CD14-positive monocyte (primary cell): ENCODE measurements around the gene MRGPRE. TPM values are rescaled to one million over a fixed set of nuclear protein-coding genes. Genes with fewer than 3 reads are reported as not detected.

Source experiments
- DNase-seq, 3 donors: peaks; one replicate each; pipeline ENCODE4 v3.0.0-alpha.2; 2011 to 2022
- H2AFZ ChIP-seq: 2 replicates; pipeline ENCODE4 v1.6.0; 2012; ENCODE audit warnings: mild to moderate bottlenecking, low read depth, low read length, inconsistent platforms; ENCODE audit not compliant: insufficient read depth, poor library complexity, severe bottlenecking
- H3K27ac ChIP-seq, 2 donors: 1 replicate in 1 of 2; 2 replicates in 1 of 2; pipeline ENCODE4 v1.5.1; 2012 to 2013; ENCODE audit warnings: low read length in 2 of 2, control low read depth in 1 of 2, inconsistent platforms in 1 of 2, low read depth in 1 of 2, mild to moderate bottlenecking in 1 of 2
- H3K27me3 ChIP-seq, 2 donors: one replicate each; pipeline versions ENCODE4 v1.6.0 to v1.6.1; 2011 to 2013; ENCODE audit warnings: low read length in 2 of 2; ENCODE audit not compliant: control insufficient read depth in 2 of 2, insufficient read depth in 2 of 2
- H3K36me3 ChIP-seq, 2 donors: replicated peaks in 1 of 2; 1 replicate in 1 of 2; 2 replicates in 1 of 2; pipeline versions ENCODE4 v1.5.1 to v1.6.1; 2012 to 2013; ENCODE audit warnings: low read length in 2 of 2, control low read depth in 1 of 2, inconsistent platforms in 1 of 2, mild to moderate bottlenecking in 1 of 2; ENCODE audit not compliant: insufficient read depth in 2 of 2, control insufficient read depth in 1 of 2
- H3K4me1 ChIP-seq, 2 donors: 1 replicate in 1 of 2; 2 replicates in 1 of 2; pipeline versions ENCODE4 v1.5.1 to v1.6.1; 2012 to 2013; ENCODE audit warnings: low read length in 2 of 2, control low read depth in 1 of 2, inconsistent platforms in 1 of 2, mild to moderate bottlenecking in 1 of 2, moderate library complexity in 1 of 2; ENCODE audit not compliant: insufficient read depth in 2 of 2, control insufficient read depth in 1 of 2
- H3K4me2 ChIP-seq: replicated peaks from 2 replicates; pipeline ENCODE3; 2012; ENCODE audit warnings: low read length, moderate library complexity, mild to moderate bottlenecking; ENCODE audit not compliant: poor library complexity, severe bottlenecking; ENCODE audit errors: extremely low read depth
- H3K4me3 ChIP-seq, 3 experiments: fragments of 200-600 bp in 1 of 3; sonication (generic) in 1 of 3; replicated peaks in 1 of 3; 1 replicate in 2 of 3; 2 replicates in 1 of 3; pipeline ENCODE4 v1.5.1; 2011 to 2013; ENCODE audit warnings: low read length in 3 of 3, mild to moderate bottlenecking in 3 of 3, control low read depth in 2 of 3, low read depth in 2 of 3, inconsistent platforms in 1 of 3, moderate library complexity in 1 of 3
- H3K79me2 ChIP-seq: 2 replicates; pipeline ENCODE4 v1.6.0; 2012; ENCODE audit warnings: mild to moderate bottlenecking, control low read depth, inconsistent platforms, low read length, moderate library complexity; ENCODE audit not compliant: insufficient read depth
- H3K9ac ChIP-seq: 2 replicates; pipeline ENCODE4 v1.6.0; 2017; ENCODE audit warnings: low read length, mild to moderate bottlenecking; ENCODE audit not compliant: insufficient read depth, poor library complexity, severe bottlenecking
- H3K9me3 ChIP-seq, 2 donors: replicated peaks in 1 of 2; 1 replicate in 1 of 2; 2 replicates in 1 of 2; pipeline versions ENCODE4 v1.5.1 to v1.6.1; 2012 to 2013; ENCODE audit warnings: low read length in 2 of 2, control low read depth in 1 of 2; ENCODE audit not compliant: control insufficient read depth in 1 of 2, insufficient read depth in 1 of 2
- H4K20me1 ChIP-seq: 2 replicates; pipeline ENCODE4 v1.6.0; 2012; ENCODE audit warnings: mild to moderate bottlenecking, low read length, control low read depth, moderate library complexity; ENCODE audit not compliant: insufficient read depth
- H3K27ac Mint-ChIP-seq, 7 donors: one replicate each; pipeline ENCODE4 v1.8.0; 2020; ENCODE audit warnings: mild to moderate bottlenecking in 7 of 7, mixed read lengths in 7 of 7, moderate library complexity in 6 of 7, inconsistent platforms in 2 of 7
- H3K27me3 Mint-ChIP-seq, 3 donors: one replicate each; pipeline ENCODE4 v1.8.0; 2021 to 2022; ENCODE audit warnings: low read depth in 3 of 3, mild to moderate bottlenecking in 3 of 3, mixed read lengths in 3 of 3, moderate library complexity in 3 of 3, inconsistent platforms in 1 of 3
- H3K36me3 Mint-ChIP-seq, 2 donors: one replicate each; pipeline ENCODE4 v1.8.0; 2020; ENCODE audit warnings: mixed read lengths in 2 of 2, inconsistent platforms in 1 of 2, mild to moderate bottlenecking in 1 of 2
- H3K4me1 Mint-ChIP-seq: one replicate; pipeline ENCODE4 v1.8.0; 2020; ENCODE audit warnings: mild to moderate bottlenecking, mixed read lengths
- H3K4me3 Mint-ChIP-seq, 2 donors: one replicate each; pipeline ENCODE4 v1.8.0; 2020; ENCODE audit warnings: mild to moderate bottlenecking in 2 of 2, mixed read lengths in 2 of 2, moderate library complexity in 1 of 2
- H3K9me3 Mint-ChIP-seq, 7 donors: one replicate each; pipeline ENCODE4 v1.8.0; 2020 to 2022; ENCODE audit warnings: mixed read lengths in 7 of 7, mild to moderate bottlenecking in 6 of 7, moderate library complexity in 6 of 7, inconsistent platforms in 2 of 7
- WGBS: methylation state at CpG from one replicate; pipeline ENCODE4 v1.1.5; 2013; ENCODE audit warnings: missing lambda C conversion rate; ENCODE audit not compliant: insufficient coverage; 5-methylcytosine and 5-hydroxymethylcytosine counted together
- intact Hi-C, 2 donors: fragments of 100-400 bp; cut with micrococcal nuclease; formaldehyde crosslinking; loops; one replicate each; pipeline versions ENCODE4 v1.15.0 to v1.15.1; 2023
- polyA plus RNA-seq, 3 donors: library from polyadenylated mRNA; depleted of rRNA in 1 of 3; unstranded in 2 of 3; stranded (reverse) in 1 of 3; fragments of 300-500 nt in 2 of 3; fragments of >200 nt in 1 of 3; fragmentation: Illumina TruSeq in 2 of 3; gene quantifications; 1 replicate in 2 of 3; 2 replicates in 1 of 3; pipeline ENCODE4 v1.2.3, GENCODE V29; 2012 to 2021
- TF ChIP-seq, protein P1 (sequence below): fragments of 200-600 bp; IDR thresholded peaks from one replicate; pipeline ENCODE4 v1.8.0; 2022; ENCODE audit warnings: antibody characterized with exemption, mild to moderate bottlenecking

MRGPRE gene
- polyA plus RNA-seq, 3 donors, result not detected

DNA sequence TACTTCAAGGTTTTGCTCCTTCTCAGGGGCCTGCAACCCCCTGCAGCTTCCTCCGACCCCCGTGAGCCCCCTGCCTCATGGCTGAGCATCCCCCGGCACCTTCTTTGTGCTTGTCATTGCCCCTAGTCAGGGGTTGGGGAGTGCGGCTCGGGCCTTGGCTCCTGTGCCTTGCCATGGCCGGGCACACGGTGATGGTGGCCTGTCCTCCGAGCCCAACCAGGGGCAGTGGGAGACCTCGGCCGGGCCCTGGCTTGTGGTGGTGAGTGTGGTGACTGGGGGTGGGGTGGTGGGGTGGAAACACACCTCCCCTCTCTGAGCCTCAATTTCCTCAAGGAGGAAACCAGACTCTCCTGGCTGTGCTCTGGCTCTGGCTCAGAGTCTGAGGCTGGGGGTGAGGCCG lies 12.1 kb downstream of the MRGPRE start:
- no peaks in the 10 kb centered on the region for H3K9me3 Mint-ChIP-seq
- Histone ChIP-seq H4K20me1 (no peaks in the 10 kb centered on the region), H2AFZ (no peak overlapping the region), H3K9ac (no peak overlapping the region), H3K36me3 (no peaks in the 10 kb centered on the region), H3K27me3 (peaks cover 0 to 7% of the 10 kb centered on the region in 2 donors), H3K4me3 (no peak overlapping the region), H3K27ac (no peak overlapping the region), H3K4me1 (no peaks in the 10 kb centered on the region), H3K4me2 (no peak overlapping the region), H3K79me2 (no peaks in the 10 kb centered on the region), H3K9me3 (no peaks in the 10 kb centered on the region)
- no peak for DNase-seq
- WGBS, result 97% methylated on average over 4 of the region's 11 CpGs
- TF ChIP-seq, protein P1, sequence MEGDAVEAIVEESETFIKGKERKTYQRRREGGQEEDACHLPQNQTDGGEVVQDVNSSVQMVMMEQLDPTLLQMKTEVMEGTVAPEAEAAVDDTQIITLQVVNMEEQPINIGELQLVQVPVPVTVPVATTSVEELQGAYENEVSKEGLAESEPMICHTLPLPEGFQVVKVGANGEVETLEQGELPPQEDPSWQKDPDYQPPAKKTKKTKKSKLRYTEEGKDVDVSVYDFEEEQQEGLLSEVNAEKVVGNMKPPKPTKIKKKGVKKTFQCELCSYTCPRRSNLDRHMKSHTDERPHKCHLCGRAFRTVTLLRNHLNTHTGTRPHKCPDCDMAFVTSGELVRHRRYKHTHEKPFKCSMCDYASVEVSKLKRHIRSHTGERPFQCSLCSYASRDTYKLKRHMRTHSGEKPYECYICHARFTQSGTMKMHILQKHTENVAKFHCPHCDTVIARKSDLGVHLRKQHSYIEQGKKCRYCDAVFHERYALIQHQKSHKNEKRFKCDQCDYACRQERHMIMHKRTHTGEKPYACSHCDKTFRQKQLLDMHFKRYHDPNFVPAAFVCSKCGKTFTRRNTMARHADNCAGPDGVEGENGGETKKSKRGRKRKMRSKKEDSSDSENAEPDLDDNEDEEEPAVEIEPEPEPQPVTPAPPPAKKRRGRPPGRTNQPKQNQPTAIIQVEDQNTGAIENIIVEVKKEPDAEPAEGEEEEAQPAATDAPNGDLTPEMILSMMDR, result no peak
- H3K27me3 Mint-ChIP-seq, result peaks cover 30 to 49% (median 30%) of the 10 kb centered on the region in 3 donors
- intact Hi-C loops, result no loop called here
- H3K27ac Mint-ChIP-seq, result no peak overlapping the region
- no peaks in the 10 kb centered on the region for H3K36me3 Mint-ChIP-seq
- peaks cover 9% of the 10 kb centered on the region for H3K4me1 Mint-ChIP-seq
- no peak overlapping the region for H3K4me3 Mint-ChIP-seq

DNA sequence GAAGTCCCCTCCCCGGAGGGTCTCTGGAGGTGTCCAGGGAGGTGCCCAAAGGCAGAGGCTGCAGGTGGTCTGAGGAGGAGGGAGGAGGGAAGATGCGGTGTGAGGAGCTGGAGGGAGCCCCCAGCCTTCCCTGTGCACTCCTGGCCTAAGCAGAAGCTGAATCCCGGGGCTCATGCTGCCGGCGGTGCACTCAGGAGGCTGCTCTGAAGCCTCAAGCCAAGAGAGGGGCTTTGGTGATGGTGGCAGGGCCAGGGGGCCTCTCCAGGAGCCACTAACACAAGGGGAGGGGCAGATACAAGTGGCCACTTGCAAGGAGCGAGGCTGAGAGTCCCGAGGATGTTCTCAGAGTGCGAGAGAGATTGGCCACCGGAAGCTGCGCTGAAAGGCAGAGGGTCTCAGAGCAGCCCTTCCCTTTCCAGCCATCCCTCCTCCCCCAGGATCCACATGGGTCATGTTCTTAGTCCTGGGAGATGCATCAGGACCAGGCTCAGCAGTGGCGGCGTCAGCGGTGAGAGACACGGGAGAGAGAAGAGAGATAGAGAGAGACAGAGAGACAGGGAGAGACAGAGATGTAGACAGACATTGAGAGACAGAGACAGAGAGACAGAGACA lies 12.8 kb downstream of the MRGPRE start:
- no peaks in the 10 kb centered on the region for H3K9me3 ChIP-seq
- no peaks in the 10 kb centered on the region for H3K79me2 ChIP-seq
- WGBS, result 83% methylated on average over 14 of the region's 14 CpGs
- H3K9ac ChIP-seq, result no peak overlapping the region
- intact Hi-C loops, result loop anchor here (5.0 to 10.0 kb wide), 2 partner anchors 105 to 182 kb away; no protein-coding TSS in a partner anchor
- no peak overlapping the region for H3K27ac ChIP-seq
- no peak overlapping the region for H3K4me3 ChIP-seq
- peaks cover 27 to 48% (median 28%) of the 10 kb centered on the region in 3 donors for H3K27me3 Mint-ChIP-seq
- H3K9me3 Mint-ChIP-seq, result no peaks in the 10 kb centered on the region
- peaks cover 9% of the 10 kb centered on the region for H3K4me1 Mint-ChIP-seq
- TF ChIP-seq, protein P1, result no peak
- no peaks in the 10 kb centered on the region for H3K36me3 Mint-ChIP-seq
- no peaks in the 10 kb centered on the region for H4K20me1 ChIP-seq
- H3K4me2 ChIP-seq, result no peak overlapping the region
- no peak overlapping the region for H2AFZ ChIP-seq
- DNase-seq, result no peak
- H3K27me3 ChIP-seq, result peaks cover 0 to 7% of the 10 kb centered on the region in 2 donors
- no peaks in the 10 kb centered on the region for H3K36me3 ChIP-seq
- peak overlapping the region in 1 of 7 donors; percentile 25 for H3K27ac Mint-ChIP-seq
- no peaks in the 10 kb centered on the region for H3K4me1 ChIP-seq
- no peak overlapping the region for H3K4me3 Mint-ChIP-seq
